Brain microvascular endothelial cell (primary cell): Measurements from ENCODE around the gene NCK1.

Source experiments
- DNase-seq: peaks from one replicate; pipeline ENCODE4 v3.0.0-alpha.2; 2020
- H3K27ac ChIP-seq: fragments of 250-450 bp; sonication (Bioruptor Pico); 2 replicates; pipeline ENCODE4 v1.5.1; 2020; ENCODE audit warnings: mild to moderate bottlenecking, moderate library complexity
- H3K27me3 ChIP-seq: fragments of 250-450 bp; sonication (Bioruptor Pico); replicated peaks from 2 replicates; pipeline ENCODE4 v1.5.1; 2020; ENCODE audit warnings: mild to moderate bottlenecking
- H3K36me3 ChIP-seq: fragments of 250-450 bp; sonication (Bioruptor Pico); replicated peaks from 2 replicates; pipeline ENCODE4 v1.5.1; 2020; ENCODE audit warnings: mild to moderate bottlenecking
- H3K4me3 ChIP-seq: 2 replicates; pipeline ENCODE4 v1.5.1; 2011; ENCODE audit warnings: low read depth, mild to moderate bottlenecking, control low read depth, low read length, moderate library complexity
- in situ Hi-C: cut with HindIII; loops from 2 replicates; pipeline ENCODE4 v1.10.0; 2017; ENCODE audit warnings: low sequenced_read_pairs, low pct_ligation_motif_present
- TF ChIP-seq, protein P1 (sequence below): IDR thresholded peaks from 2 replicates; pipeline ENCODE4 v1.5.1; 2011; ENCODE audit warnings: low read depth, mild to moderate bottlenecking, moderate library complexity, low read length, control low read depth, inconsistent platforms; ENCODE audit errors: missing control alignments

NCK1 gene

GRCh38 chr3:136819731-136820679, 42.0 kb upstream of the NCK1 start:
- in situ Hi-C loops, result no loop called here
- Histone ChIP-seq H3K27me3 (no peaks in the 10 kb centered on the region), H3K36me3 (no peaks in the 10 kb centered on the region), H3K4me3 (peak overlapping the region; percentile 82), H3K27ac (peak overlapping the region; percentile 71)
- TF ChIP-seq, protein P1, sequence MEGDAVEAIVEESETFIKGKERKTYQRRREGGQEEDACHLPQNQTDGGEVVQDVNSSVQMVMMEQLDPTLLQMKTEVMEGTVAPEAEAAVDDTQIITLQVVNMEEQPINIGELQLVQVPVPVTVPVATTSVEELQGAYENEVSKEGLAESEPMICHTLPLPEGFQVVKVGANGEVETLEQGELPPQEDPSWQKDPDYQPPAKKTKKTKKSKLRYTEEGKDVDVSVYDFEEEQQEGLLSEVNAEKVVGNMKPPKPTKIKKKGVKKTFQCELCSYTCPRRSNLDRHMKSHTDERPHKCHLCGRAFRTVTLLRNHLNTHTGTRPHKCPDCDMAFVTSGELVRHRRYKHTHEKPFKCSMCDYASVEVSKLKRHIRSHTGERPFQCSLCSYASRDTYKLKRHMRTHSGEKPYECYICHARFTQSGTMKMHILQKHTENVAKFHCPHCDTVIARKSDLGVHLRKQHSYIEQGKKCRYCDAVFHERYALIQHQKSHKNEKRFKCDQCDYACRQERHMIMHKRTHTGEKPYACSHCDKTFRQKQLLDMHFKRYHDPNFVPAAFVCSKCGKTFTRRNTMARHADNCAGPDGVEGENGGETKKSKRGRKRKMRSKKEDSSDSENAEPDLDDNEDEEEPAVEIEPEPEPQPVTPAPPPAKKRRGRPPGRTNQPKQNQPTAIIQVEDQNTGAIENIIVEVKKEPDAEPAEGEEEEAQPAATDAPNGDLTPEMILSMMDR, result no peak
- DNase-seq, result peak; percentile 54

DNA sequence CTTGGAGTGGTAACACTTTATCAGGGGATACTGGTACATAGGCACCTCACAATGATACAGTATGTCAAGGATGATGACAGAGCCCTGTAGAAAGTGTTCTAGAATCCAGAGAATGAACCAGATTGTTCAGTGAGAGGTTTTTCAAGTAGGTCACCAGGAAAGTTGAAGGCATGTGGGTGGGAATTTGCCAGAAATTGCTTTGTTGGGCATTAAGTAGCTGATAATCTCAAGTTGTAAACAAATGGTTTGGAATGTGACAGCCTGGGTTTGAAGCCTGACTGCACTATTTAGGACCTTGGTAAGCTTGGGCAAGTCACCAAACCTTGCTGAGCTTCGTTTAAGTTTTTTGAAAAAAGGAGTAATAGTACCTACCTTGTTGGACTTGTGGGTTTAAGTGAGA, 30.5 kb upstream of the NCK1 start:
- DNase-seq, result no peak
- Histone ChIP-seq H3K27ac (no peak overlapping the region), H3K36me3 (no peaks in the 10 kb centered on the region), H3K27me3 (no peaks in the 10 kb centered on the region), H3K4me3 (no peak overlapping the region)
- TF ChIP-seq, protein P1, result no peak
- in situ Hi-C loops, result no loop called here

- Histone ChIP-seq H3K27me3 (no peaks in the 10 kb centered on the region), H3K36me3 (no peaks in the 10 kb centered on the region), H3K27ac (no peak overlapping the region), H3K4me3 (no peak overlapping the region)
- in situ Hi-C loops, result no loop called here
- no peak for DNase-seq
- TF ChIP-seq, protein P1, result no peak
Observed at GRCh38 chr3:136835089-136835812, 26.8 kb upstream of the NCK1 start.

DNA sequence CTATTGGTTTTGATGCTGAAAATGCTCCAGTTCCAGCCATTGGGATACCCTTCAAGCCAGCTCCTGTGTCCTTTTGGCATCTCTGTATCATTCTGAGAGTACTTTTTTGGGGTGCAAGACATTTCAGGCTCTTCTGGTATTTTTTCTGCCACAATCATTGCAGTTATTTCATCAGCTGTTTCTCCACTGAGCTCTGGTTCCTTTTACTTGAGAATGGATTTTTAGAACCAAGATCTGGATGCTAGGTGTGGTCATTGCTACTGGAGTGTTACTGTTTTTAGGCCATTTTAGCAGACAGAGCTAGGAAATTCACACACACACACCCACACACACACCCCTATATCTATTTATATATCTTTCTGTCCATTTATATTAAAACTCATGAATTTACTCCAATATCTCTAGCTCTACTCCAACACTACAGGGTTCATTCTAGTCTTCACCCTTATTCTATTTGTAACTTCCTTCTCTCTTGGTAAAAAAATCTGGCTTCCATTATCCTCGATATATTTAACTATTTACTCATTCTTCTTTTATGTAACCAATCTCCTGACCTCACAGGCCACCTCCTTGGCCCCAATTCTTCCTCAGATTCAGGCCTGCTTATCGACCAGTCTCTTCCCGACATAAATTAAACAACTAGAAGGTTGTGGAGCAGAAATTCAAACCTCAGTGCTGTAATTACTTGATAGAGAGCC, 26.0 kb upstream of the NCK1 start:
- TF ChIP-seq, protein P1, result no peak
- H3K4me3 ChIP-seq, result no peak overlapping the region
- no peaks in the 10 kb centered on the region for H3K36me3 ChIP-seq
- H3K27ac ChIP-seq, result no peak overlapping the region
- no peak for DNase-seq
- in situ Hi-C loops, result no loop called here
- no peaks in the 10 kb centered on the region for H3K27me3 ChIP-seq

- TF ChIP-seq, protein P1, result no peak
- no peak overlapping the region for H3K27ac ChIP-seq
- in situ Hi-C loops, result no loop called here
- H3K36me3 ChIP-seq, result no peaks in the 10 kb centered on the region
- H3K27me3 ChIP-seq, result no peaks in the 10 kb centered on the region
- H3K4me3 ChIP-seq, result no peak overlapping the region
- DNase-seq, result no peak
Observed at GRCh38 chr3:136836511-136837156, 25.4 kb upstream of the NCK1 start.
